BLaER1 treated with 17β-estradiol and CSF1 and Interleukin-3, amounts not matched to agents 10 nM and 100 nM (cell line): ENCODE data around the gene PTPRN2.

ENCODE experiments used
- H3K27ac ChIP-seq, 11 experiments: shearing (Covaris generic); formaldehyde crosslinking; 2 replicates each; pipeline ENCODE4 v1.8.1; 2022
- H3K27me3 ChIP-seq, 11 experiments: shearing (Covaris generic); formaldehyde crosslinking; 2 replicates each; pipeline ENCODE4 v1.8.1; 2022
- H3K36me3 ChIP-seq, 11 experiments: shearing (Covaris generic); formaldehyde crosslinking; 2 replicates each; pipeline ENCODE4 v1.8.1; 2022
- H3K4me1 ChIP-seq, 10 experiments: shearing (Covaris generic); formaldehyde crosslinking; 2 replicates each; pipeline ENCODE4 v1.8.1; 2022
- H3K4me2 ChIP-seq, 11 experiments: shearing (Covaris generic); formaldehyde crosslinking; 2 replicates each; pipeline ENCODE4 v1.8.1; 2022
- H3K4me3 ChIP-seq, 10 experiments: shearing (Covaris generic); formaldehyde crosslinking; 2 replicates each; pipeline ENCODE4 v1.8.1; 2022
- H3K9ac ChIP-seq, 11 experiments: shearing (Covaris generic); formaldehyde crosslinking; 2 replicates each; pipeline ENCODE4 v1.8.1; 2022
- H3K9me3 ChIP-seq, 11 experiments: shearing (Covaris generic); formaldehyde crosslinking; replicated peaks in 1 of 11; 2 replicates each; pipeline ENCODE4 v1.8.1; 2022
- H4K20me1 ChIP-seq, 11 experiments: shearing (Covaris generic); formaldehyde crosslinking; 2 replicates each; pipeline ENCODE4 v1.8.1; 2022
- Cebpa-rat ChIP-seq, 11 experiments: shearing (Covaris generic); IDR thresholded peaks; 2 replicates each; pipeline ENCODE4 v1.8.1; 2022

PTPRN2 gene

DNA sequence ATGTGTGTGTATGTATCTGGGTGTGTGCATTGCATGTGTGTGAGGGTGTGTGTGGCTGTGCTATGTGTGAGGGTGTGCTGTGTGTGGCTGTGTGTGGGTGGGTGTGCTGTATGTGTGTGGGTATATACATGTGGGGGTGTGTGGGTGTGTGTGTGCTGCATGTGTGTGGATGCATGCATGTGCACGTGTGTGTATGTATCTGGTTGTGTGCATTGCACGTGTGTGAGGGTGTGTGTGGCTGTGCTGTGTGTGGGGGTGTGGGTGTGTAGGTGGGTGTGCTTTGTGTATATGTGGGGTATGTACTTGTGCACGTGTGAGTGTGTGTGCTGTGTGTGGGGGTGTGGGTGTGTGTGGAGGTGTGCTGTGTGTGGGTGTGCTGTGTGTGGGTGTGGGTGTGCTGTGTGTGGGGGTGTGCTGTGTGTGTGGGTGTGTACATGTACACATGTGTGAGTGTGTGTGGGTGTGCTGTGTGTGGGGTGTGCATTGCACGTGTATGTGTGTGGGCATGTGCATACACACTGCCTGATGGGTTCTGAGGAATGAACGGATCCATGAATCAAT lies 579.8 kb downstream of the PTPRN2 start:
- Histone ChIP-seq H3K36me3 (no peaks in the 10 kb centered on the region), H3K9ac (no peak overlapping the region), H3K27ac (no peak overlapping the region), H4K20me1 (no peaks in the 10 kb centered on the region), H3K9me3 (no peaks in the 10 kb centered on the region), H3K27me3 (no peaks in the 10 kb centered on the region), H3K4me3 (no peak overlapping the region), H3K4me2 (peak overlapping the region in 8 of 11 experiments; percentile 39 to 89 (median 84); a peak in 13 of 22 replicates), H3K4me1 (peaks cover 15 to 73% (median 65%) of the 10 kb centered on the region in 10 experiments)
- TF ChIP-seq Cebpa-rat (IDR thresholded peaks at IDR 0.05), result no peak

DNA sequence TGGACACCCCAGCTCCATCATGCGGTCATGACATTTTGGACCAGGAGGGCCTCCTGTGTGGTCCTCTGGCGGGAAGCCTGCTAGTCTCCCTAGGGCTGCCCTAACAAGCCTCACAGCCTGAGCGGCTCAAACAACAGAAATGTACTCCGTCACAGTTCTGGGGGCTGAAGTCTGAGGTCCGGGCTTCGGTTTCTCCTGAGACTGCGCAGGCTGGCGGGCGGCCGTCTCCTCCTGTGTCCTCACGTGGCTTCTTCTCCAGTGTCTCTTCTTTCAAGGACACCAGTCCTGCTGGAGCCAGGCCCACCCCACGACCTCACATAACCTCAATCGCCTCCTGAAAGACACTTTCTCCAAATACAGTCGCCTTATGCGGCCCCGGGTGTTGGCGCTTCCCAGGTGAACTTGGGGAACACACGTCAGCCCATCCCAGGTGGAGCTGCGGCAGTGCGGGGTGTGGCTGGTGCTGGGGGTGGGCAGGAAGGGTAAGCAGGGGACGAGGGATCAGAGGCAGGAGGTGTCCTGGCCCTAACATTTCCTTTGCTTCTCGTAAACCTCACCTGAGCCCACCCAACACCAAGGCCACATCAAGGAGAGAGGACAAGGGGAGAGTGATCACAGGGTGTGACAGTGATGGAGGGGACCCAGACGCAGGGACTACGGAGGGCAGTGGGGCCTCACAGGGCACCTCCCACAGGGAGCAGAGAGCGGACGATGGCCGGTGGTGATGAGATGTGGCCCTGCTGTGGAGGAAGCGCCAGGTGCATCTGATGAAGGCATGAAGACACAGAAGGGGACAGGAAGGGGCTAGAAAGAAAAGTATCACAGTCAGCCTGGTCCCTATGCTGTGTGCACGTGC lies 580.6 kb downstream of the PTPRN2 start:
- Histone ChIP-seq H3K4me1 (peaks cover 15 to 80% (median 72%) of the 10 kb centered on the region in 10 experiments), H3K4me3 (no peak overlapping the region), H3K9ac (no peak overlapping the region), H3K36me3 (no peaks in the 10 kb centered on the region), H3K27ac (no peak overlapping the region), H3K27me3 (no peaks in the 10 kb centered on the region), H4K20me1 (no peaks in the 10 kb centered on the region), H3K9me3 (no peaks in the 10 kb centered on the region), H3K4me2 (peak overlapping the region in 8 of 11 experiments; percentile 39 to 89 (median 84); a peak in 15 of 22 replicates)
- TF ChIP-seq Cebpa-rat (IDR thresholded peaks at IDR 0.05), result no peak

DNA sequence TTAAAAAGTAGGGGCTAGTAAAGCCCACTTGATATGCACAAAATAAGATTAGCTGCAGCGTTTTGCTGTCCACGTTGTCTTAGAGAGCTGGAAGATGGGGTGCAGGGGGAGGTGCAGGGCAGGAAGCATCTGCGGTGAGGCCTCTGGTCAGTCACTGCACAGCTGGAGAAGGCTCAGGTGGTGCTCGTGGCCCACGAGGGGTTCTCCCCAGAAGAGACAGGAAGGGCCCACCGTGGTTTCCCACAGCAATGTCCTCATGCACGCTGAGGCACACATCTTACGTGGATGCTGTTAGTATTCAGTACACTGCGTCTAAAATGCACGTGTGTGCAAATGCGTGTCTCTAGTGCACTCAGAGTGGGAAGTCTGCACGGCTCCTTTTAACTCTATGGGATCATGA lies 582.1 kb downstream of the PTPRN2 start:
- H3K36me3 ChIP-seq, result no peaks in the 10 kb centered on the region
- H3K9me3 ChIP-seq, result no peaks in the 10 kb centered on the region
- H4K20me1 ChIP-seq, result no peaks in the 10 kb centered on the region
- peak overlapping the region; percentile 24 to 89 (median 85); a peak in 19 of 22 replicates for H3K4me2 ChIP-seq
- peaks cover 15 to 73% (median 65%) of the 10 kb centered on the region in 10 experiments for H3K4me1 ChIP-seq
- no peaks in the 10 kb centered on the region for H3K27me3 ChIP-seq
- no peak overlapping the region for H3K27ac ChIP-seq
- peak overlapping the region in 1 of 11 experiments; percentile 40; a peak in 1 of 22 replicates for H3K9ac ChIP-seq
- no peak for TF ChIP-seq Cebpa-rat (IDR thresholded peaks at IDR 0.05)
- no peak overlapping the region for H3K4me3 ChIP-seq

DNA sequence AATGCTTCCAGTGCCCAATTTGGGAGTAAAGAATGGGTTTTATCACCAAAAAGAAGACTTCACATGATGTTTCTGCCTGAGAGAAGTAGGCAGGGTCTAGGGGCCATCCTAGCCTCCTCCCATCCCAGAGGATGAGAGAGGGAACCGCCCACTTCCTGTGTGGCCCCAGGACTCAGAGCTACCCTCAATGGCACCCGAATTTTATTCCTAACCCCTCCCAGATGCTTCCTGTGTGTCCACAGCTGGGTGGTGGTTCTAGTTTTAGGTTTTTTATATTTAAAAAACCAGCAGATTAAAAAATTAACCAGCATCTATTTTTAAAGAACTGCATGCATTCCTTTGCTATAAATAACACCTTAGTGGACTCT lies 583.5 kb downstream of the PTPRN2 start:
- Histone ChIP-seq H3K9me3 (no peaks in the 10 kb centered on the region), H3K4me3 (peak overlapping the region in 4 of 10 experiments; percentile 10 to 31 (median 24); a peak in 4 of 20 replicates), H3K4me1 (peaks cover 15 to 73% (median 65%) of the 10 kb centered on the region in 10 experiments), H3K27ac (peak overlapping the region in 5 of 11 experiments; percentile 0 to 53 (median 22); a peak in 5 of 22 replicates), H3K9ac (peak overlapping the region in 4 of 11 experiments; percentile 7 to 57 (median 42); a peak in 6 of 22 replicates), H4K20me1 (no peaks in the 10 kb centered on the region), H3K27me3 (no peaks in the 10 kb centered on the region), H3K36me3 (no peaks in the 10 kb centered on the region), H3K4me2 (peak overlapping the region; percentile 64 to 89 (median 85))
- TF ChIP-seq Cebpa-rat (IDR thresholded peaks at IDR 0.05), result no peak

DNA sequence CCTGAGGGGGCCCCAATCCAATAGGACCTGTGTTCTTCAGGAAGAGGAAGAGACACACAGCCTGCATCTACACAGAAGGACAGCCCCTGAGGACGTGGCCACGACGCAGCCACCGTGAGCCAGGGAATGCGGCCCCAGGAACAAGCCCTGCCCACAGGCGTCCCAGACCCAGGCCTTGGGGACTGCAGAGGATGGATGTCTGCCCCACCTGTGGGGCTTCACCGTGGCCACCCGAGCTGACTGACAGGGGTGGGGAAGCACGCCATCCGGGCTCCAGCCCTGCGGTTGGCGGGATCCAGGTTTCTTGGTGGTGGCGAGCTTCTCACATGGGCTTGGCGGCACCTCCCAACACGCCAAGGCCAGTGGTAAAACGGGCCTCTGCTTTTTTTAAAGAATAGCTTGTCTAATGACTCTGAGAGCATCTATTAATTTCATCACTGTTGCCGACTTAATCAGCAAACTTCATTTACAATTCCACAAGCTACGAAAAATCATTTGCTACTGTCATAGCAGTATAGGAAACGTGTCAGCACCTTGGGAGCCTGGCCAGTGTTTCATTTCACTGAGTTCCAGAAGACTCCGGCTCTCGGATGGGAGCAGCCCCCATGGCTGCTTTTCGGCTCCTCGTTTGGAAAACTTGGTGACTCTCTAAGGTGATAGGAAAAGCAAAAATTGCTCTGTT lies 584.0 kb downstream of the PTPRN2 start:
- Histone ChIP-seq H3K9ac (peak overlapping the region in 5 of 11 experiments; percentile 7 to 57 (median 40); a peak in 7 of 22 replicates), H4K20me1 (no peaks in the 10 kb centered on the region), H3K9me3 (no peaks in the 10 kb centered on the region), H3K4me3 (peak overlapping the region in 6 of 10 experiments; percentile 10 to 43 (median 24); a peak in 7 of 20 replicates), H3K27ac (peak overlapping the region in 4 of 11 experiments; percentile 0 to 53 (median 30); a peak in 6 of 22 replicates), H3K4me1 (peaks cover 15 to 73% (median 65%) of the 10 kb centered on the region in 10 experiments), H3K4me2 (peak overlapping the region; percentile 64 to 89 (median 85)), H3K36me3 (no peaks in the 10 kb centered on the region), H3K27me3 (no peaks in the 10 kb centered on the region)
- TF ChIP-seq Cebpa-rat (IDR thresholded peaks at IDR 0.05), result no peak

DNA sequence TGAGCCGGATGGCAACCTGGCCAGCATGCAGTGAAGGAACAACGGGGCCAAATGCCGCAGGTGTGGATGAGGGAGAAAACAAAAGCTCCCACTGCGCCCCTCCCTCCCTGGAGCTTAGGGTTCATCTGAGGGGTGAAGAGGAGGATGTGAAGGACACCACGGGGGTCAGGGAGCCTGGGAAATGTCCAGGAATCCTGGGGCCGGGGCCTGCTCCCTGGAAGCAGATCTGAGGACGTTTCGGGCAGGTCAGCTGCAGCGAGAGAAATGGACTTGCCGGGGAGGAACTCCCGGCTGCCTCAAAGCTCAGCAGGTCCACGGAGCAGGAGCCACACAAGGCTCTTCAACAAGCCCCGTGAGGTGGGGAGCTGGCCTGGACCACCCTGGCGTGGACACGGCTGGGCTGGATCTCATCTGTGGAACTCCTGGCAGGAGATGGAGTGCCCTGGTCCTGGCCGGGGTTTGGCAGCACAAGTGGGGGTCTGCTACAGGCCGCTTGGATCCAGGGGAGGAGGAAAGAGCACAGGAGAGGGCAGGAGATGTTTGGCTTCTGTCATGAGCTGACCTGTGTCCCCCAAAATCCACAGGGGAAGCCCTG lies 585.0 kb downstream of the PTPRN2 start:
- Histone ChIP-seq H3K27ac (no peak overlapping the region), H3K36me3 (no peaks in the 10 kb centered on the region), H3K9ac (no peak overlapping the region), H3K27me3 (no peaks in the 10 kb centered on the region), H3K9me3 (no peaks in the 10 kb centered on the region), H3K4me3 (no peak overlapping the region), H4K20me1 (no peaks in the 10 kb centered on the region), H3K4me1 (peaks cover 15 to 64% (median 60%) of the 10 kb centered on the region in 10 experiments), H3K4me2 (peak overlapping the region in 8 of 11 experiments; percentile 15 to 85 (median 80); a peak in 12 of 22 replicates)
- no peak for TF ChIP-seq Cebpa-rat (IDR thresholded peaks at IDR 0.05)

DNA sequence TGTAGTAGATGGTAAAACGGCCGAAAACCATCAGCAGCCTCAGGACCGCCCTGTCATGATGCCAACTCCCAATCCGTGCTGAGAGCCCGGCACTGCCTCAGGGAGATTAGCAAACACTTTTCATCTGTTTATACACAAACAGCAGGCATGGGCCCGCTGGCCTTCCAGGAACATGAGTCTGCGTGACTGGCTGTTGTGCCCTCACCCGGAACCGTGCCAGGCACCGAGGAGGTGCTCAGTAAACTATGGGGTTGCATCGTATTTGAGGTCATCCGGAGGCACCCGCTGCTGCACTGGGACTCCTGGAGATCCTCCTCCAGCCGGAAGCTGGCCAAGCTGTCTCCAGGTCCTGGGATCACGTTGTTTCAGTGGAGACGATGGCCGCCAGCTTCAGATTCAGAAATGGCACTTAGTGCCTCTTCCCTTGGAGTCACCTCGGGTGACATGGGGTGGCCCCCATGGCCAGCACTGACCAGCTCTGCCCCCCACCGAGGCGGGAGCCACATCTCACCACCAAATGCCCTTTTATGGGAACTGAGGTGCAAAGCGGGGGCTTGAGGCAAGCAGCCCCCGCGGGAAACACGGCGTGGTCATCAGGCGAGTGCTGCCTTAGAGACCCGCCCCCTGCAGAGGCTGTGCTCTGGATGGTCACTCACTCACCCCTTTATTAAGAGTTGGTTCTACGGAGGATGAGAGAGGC lies 585.9 kb downstream of the PTPRN2 start:
- TF ChIP-seq Cebpa-rat (IDR thresholded peaks at IDR 0.05), result no peak
- Histone ChIP-seq H3K9ac (no peak overlapping the region), H3K4me3 (no peak overlapping the region), H3K4me2 (peak overlapping the region in 3 of 11 experiments; percentile 8 to 85 (median 33); a peak in 3 of 22 replicates), H3K27ac (no peak overlapping the region), H3K4me1 (peaks cover 15 to 63% (median 58%) of the 10 kb centered on the region in 10 experiments), H3K36me3 (no peaks in the 10 kb centered on the region), H4K20me1 (no peaks in the 10 kb centered on the region), H3K9me3 (no peaks in the 10 kb centered on the region), H3K27me3 (no peaks in the 10 kb centered on the region)

DNA sequence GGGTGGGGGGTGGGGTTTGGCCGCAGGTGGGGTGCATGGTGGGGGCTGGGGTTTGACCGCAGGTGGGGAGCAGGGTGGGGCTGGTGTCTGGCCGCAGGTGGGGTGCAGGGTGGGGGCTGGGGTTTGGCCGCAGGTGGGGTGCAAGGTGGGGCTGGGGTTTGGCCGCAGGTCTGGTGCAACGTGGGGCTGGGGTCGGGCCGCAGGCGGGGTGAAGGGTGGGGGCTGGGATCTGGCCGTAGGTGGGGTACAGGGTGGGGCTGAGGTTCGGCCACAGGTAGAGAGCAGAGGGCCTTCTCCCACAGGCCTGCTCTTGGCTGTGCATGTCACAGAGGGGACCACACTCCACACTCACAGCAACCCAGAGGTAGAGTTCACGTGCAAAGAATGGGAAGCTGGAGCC lies 586.6 kb downstream of the PTPRN2 start:
- no peaks in the 10 kb centered on the region for H3K27me3 ChIP-seq
- H3K27ac ChIP-seq, result no peak overlapping the region
- no peaks in the 10 kb centered on the region for H4K20me1 ChIP-seq
- H3K4me2 ChIP-seq, result no peak overlapping the region
- H3K4me3 ChIP-seq, result no peak overlapping the region
- no peak for TF ChIP-seq Cebpa-rat (IDR thresholded peaks at IDR 0.05)
- H3K9me3 ChIP-seq, result peaks cover 0 to 2% (median under 1%) of the 10 kb centered on the region in 11 experiments; a peak in 5 of 22 replicates
- H3K9ac ChIP-seq, result no peak overlapping the region
- H3K4me1 ChIP-seq, result peaks cover 15 to 62% (median 54%) of the 10 kb centered on the region in 10 experiments
- no peaks in the 10 kb centered on the region for H3K36me3 ChIP-seq
